ENCODE data around the gene CTDSPL2.
"Not testable (repeated sequence)": the region's sequence is repeated elsewhere in the genome, so short reads cannot be mapped to it uniquely, and the experiment has no call there.

GRCh38 chr15:44453578-44454283, 26.3 kb downstream of the CTDSPL2 start:
- TF ChIP-seq CTCF (conservative IDR thresholded peaks at IDR 0.05); EZH2 (IDR thresholded peaks at IDR 0.05; ENCODE audit: low read depth): not testable (repeated sequence)
